IPS-18a (cell line): ENCODE results near the gene TMEM233.

Experiments used
- H3K27ac ChIP-seq: one replicate; pipeline ENCODE4 v1.5.1; 2013; ENCODE audit warnings: low read length
- H3K27me3 ChIP-seq: one replicate; pipeline ENCODE4 v1.6.1; 2013; ENCODE audit warnings: mild to moderate bottlenecking, low read length; ENCODE audit not compliant: control insufficient read depth, insufficient read depth
- H3K36me3 ChIP-seq: one replicate; pipeline ENCODE4 v1.6.1; 2013; ENCODE audit warnings: low read depth, low read length; ENCODE audit not compliant: control insufficient read depth
- H3K4me1 ChIP-seq: one replicate; pipeline ENCODE4 v1.6.1; 2013; ENCODE audit warnings: low read depth, low read length; ENCODE audit not compliant: control insufficient read depth
- H3K4me3 ChIP-seq: one replicate; pipeline ENCODE4 v1.5.1; 2013; ENCODE audit warnings: low read length
- H3K9ac ChIP-seq: one replicate; pipeline ENCODE4 v1.6.1; 2013; ENCODE audit warnings: mild to moderate bottlenecking, low read length, moderate library complexity
- H3K9me3 ChIP-seq: one replicate; pipeline ENCODE4 v1.6.1; 2013; ENCODE audit warnings: low read depth, low read length; ENCODE audit not compliant: control insufficient read depth

TMEM233 gene

DNA sequence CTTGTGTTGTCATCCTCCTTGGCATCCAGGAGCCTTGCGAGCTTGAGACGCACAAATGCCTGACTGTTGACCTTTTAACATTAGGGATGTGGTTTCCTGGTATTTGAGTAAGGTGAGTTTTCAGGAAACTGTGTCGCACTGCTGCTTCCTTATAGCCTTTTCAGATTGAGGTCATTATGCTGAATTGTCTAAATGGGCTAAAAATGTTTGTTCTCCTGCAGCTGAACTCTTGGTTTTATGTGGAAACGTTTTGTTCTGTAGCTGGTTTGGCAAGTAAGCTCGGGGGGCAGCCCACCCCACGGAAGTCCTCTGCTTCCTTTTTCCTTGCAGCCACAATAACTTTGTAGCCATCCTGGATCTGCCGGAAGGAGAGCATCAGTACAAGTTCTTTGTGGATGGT is 80.1 kb downstream of the TMEM233 start:
- no peaks in the 10 kb centered on the region for H3K9me3 ChIP-seq

DNA sequence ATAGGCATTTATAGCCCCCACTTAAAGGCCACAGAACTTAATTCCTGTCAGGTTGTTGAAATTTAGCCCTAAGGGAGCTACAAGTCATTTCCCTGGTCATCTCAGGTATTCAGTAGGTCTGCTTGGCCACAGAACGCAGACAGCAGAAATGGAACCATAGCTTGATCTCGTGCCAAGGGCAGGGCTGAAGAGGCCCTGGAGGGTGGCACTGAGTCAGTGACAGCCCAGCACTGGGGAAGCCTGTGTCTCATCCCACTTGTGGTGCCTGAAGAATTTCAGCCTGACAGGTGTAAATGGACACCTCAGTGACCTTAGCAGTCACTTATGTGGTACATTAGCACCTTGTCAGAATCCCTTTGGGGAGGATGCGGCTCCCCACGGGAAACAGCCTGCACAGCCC is 81.0 kb downstream of the TMEM233 start:
- Histone ChIP-seq H3K27me3 (no peaks in the 10 kb centered on the region), H3K9me3 (no peaks in the 10 kb centered on the region), H3K36me3 (peaks cover 94% of the 10 kb centered on the region), H3K4me1 (peaks cover 6% of the 10 kb centered on the region), H3K4me3 (no peak overlapping the region), H3K27ac (no peak overlapping the region), H3K9ac (no peak overlapping the region)

More for the DNA sequence above, 80.1 kb downstream of the TMEM233 start:
- H3K9ac ChIP-seq: no peak overlapping the region
- peaks cover 85% of the 10 kb centered on the region for H3K36me3 ChIP-seq
- H3K27ac ChIP-seq: no peak overlapping the region
- H3K4me3 ChIP-seq: no peak overlapping the region
- H3K4me1 ChIP-seq: peaks cover 3% of the 10 kb centered on the region
- no peaks in the 10 kb centered on the region for H3K27me3 ChIP-seq

DNA sequence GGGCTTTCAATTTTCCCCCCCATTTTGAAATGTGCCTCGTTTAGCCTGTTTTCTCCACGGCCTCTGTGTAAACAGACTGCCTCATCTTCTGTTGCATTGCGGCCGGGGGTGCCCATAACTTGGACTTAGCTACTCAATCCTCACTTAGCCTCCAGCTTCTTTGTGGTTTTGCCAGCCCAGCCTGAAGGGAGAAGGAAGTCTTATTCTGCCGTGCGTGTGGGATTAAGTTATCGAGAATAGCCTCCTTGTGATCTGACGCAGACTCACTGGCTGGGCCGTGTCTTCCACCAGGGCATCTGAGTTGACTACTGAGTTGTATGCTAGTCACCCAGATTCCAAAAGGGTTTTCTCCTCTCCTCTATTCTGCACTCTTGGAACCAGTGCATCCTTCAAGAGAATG is 82.4 kb downstream of the TMEM233 start:
- Histone ChIP-seq H3K27ac (no peak overlapping the region), H3K27me3 (no peaks in the 10 kb centered on the region), H3K4me3 (no peak overlapping the region), H3K9me3 (no peaks in the 10 kb centered on the region), H3K36me3 (peaks cover 96% of the 10 kb centered on the region), H3K9ac (no peak overlapping the region), H3K4me1 (peaks cover 6% of the 10 kb centered on the region)

DNA sequence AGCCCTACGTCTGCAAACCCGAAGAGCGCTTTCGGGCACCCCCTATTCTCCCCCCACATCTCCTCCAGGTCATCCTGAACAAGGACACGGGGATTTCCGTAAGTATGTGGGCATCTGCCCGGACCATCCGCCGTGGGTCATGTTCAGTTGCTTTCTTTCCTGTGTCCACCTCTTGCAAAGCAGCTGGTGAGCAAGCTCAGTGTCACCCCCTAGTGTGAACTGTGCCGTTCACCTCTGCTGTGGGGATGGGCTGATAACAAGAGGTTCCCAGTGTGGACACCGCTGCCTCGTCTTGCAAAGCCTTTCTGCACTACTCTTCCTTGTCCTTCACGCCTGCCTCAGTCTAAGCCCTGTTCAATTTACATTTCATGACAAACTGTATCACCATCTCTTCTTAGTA is 83.0 kb downstream of the TMEM233 start:
- Histone ChIP-seq H3K4me3 (no peak overlapping the region), H3K9ac (no peak overlapping the region), H3K36me3 (peaks cover 93% of the 10 kb centered on the region), H3K9me3 (no peaks in the 10 kb centered on the region), H3K27me3 (no peaks in the 10 kb centered on the region), H3K4me1 (peaks cover 6% of the 10 kb centered on the region), H3K27ac (no peak overlapping the region)

DNA sequence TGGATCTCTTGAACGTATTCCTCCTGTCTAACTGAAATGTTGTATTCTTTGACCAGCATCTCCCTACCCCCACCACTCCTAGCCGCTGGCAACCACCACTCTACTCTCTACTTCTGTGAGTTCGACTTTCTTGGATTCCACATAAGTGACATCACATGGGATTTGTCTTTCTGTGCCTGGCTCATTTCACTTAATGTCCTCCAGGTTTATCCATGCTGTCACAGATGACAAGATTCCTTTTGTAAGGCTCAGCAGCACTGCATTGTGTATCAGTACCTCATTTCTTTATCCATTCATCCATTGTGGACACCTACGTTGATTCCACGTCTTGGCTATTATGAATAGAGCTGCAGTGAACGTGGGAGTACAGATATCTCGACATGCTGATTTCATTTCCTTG is 84.9 kb downstream of the TMEM233 start:
- no peaks in the 10 kb centered on the region for H3K9me3 ChIP-seq
- H3K27me3 ChIP-seq: no peaks in the 10 kb centered on the region
- peaks cover 74% of the 10 kb centered on the region for H3K36me3 ChIP-seq
- no peak overlapping the region for H3K4me3 ChIP-seq
- no peak overlapping the region for H3K27ac ChIP-seq
- H3K9ac ChIP-seq: no peak overlapping the region
- H3K4me1 ChIP-seq: peaks cover 6% of the 10 kb centered on the region

DNA sequence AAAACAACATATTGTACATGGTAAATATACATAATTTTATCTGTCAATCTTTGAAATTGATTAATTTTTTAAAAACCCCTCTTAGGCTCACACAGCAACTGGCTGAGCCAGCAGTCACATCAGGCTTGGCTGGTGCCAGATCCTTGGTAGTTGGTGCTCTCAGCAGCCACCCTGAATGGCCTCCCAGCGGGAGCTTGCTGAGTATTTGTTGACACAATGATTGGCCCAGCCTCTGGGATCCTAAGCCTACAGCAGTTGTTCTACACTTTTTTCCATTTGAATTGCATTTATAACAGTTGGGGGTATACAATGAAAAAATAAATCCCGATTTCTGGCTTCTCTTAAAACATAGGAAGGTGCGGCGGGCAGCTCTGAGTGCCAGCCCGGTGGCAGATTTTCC is 85.5 kb downstream of the TMEM233 start:
- Histone ChIP-seq H3K27me3 (no peaks in the 10 kb centered on the region), H3K4me1 (peaks cover 6% of the 10 kb centered on the region), H3K9me3 (no peaks in the 10 kb centered on the region), H3K27ac (no peak overlapping the region), H3K9ac (no peak overlapping the region), H3K36me3 (peaks cover 68% of the 10 kb centered on the region), H3K4me3 (no peak overlapping the region)

DNA sequence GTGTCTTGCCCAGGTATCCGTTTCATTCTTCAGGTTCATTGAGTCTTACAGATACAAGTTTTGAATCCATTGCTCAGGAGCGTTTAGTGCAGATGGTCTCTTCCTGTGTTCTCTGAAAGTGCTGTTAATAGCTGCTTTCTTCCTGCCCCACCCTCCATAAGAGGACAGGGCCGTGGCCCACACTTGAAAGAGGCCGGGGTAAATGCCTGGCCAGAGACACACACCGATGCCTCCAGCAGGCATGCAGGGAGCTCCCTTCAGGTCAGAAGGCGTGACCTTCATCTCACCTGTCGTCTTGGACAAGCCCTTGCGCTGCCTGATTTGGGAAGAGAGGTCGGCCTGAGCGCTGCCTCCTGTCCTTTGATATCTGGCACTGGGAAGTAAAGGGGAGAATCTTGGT is 85.9 kb downstream of the TMEM233 start:
- Histone ChIP-seq H3K27me3 (no peaks in the 10 kb centered on the region), H3K27ac (no peak overlapping the region), H3K36me3 (peaks cover 64% of the 10 kb centered on the region), H3K4me1 (peaks cover 6% of the 10 kb centered on the region), H3K4me3 (no peak overlapping the region), H3K9me3 (no peaks in the 10 kb centered on the region), H3K9ac (no peak overlapping the region)

DNA sequence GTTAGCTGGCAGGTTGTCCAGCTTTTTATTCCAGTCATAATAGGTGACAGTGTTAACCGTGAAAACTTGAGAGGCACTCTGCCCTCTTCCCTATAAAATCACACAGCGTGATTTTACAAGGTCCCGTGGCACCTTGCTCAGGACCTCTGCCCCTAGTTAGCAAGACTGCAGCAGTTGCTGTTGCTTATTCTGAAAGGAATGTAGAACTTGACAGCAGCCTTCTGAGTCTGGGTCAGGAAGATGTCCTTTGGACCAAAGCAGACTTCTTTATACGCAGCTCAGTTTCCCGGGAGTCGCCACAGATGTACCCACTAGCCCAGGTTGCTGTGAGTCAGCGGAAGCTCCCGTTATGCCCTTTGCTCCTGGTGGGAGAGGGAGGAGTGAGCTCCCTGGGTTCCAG is 87.5 kb downstream of the TMEM233 start:
- Histone ChIP-seq H3K36me3 (peaks cover 47% of the 10 kb centered on the region), H3K27ac (no peak overlapping the region), H3K9me3 (no peaks in the 10 kb centered on the region)

DNA sequence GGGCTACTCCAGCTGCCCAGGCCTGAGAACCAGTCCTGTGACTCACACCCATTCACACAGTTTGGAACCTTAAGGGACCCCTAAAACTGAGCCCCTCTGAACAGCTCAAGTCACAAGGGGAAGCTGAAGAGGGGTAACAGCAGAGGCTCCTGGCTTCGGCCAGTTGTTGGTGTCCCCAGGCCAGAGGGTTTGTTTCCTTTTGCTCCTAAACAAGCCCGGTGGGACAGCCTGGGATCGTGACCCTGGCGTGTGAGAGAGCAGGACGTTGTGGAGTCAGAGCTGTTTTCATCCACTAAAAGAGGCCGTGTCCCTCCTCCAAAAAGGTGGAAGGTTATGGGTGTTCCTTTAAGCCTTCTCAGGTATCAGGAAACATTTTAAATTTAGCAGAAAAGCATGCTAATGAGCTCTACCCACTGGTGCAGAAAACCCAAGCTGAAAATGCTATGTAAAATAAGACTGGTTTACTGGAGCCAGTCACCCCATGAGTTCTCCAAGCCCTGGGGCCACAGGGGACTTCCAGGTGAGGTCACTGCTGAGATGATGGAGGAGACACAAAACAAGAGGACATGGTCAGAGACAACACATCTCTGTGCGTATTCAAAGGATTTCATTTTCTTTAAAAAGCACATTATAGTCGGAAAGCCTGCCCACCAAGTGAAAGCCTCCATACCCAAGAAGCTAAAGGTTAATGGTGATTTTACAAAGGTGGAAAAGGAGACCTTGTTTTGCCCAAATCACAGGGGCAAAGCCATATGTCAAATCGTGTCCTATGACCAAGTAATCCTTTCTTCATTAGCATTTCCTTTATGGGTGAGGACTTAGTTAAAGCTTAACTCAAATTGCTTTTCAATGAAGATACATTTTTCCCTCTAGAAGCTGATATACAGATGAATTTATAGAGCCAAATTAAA is 88.4 kb downstream of the TMEM233 start:
- Histone ChIP-seq H3K27ac (no peak overlapping the region), H3K27me3 (no peaks in the 10 kb centered on the region), H3K9ac (no peak overlapping the region), H3K4me3 (no peak overlapping the region), H3K4me1 (peaks cover 6% of the 10 kb centered on the region), H3K36me3 (peaks cover 39% of the 10 kb centered on the region), H3K9me3 (no peaks in the 10 kb centered on the region)

More for the DNA sequence above, 87.5 kb downstream of the TMEM233 start:
- no peaks in the 10 kb centered on the region for H3K27me3 ChIP-seq
- H3K9ac ChIP-seq: no peak overlapping the region
- H3K4me1 ChIP-seq: peaks cover 6% of the 10 kb centered on the region
- no peak overlapping the region for H3K4me3 ChIP-seq

DNA sequence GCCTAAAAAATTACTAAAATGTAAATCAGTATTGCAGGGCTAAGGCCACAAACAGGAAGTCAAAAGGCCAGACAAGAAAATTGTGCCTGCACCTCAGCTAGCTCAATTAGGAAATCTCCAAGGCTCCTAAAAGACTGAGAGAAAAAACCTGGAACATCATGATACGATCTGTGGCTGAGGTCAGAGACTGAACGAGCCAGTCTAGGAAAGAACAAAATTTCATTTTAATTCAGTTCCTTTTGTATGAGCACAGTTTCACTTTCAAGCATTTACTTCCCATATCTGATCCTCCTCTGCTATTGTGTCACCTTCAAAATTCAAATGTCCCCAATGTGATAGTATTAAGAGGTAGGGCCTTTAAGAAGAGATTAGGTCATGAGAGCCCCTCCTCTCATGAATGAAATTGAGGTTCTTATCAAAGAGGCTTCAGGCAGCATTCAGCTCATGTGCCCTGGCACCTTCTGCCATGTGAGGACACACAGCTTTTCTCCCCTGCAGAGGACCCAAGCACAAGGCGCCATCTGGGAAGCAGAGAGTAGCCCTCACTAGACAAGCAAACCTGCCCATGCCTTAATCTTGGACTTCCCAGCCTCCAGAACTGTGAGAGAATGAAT is 89.2 kb downstream of the TMEM233 start:
- H3K9me3 ChIP-seq: no peaks in the 10 kb centered on the region
- no peaks in the 10 kb centered on the region for H3K27me3 ChIP-seq
- H3K4me1 ChIP-seq: peaks cover 6% of the 10 kb centered on the region
- no peak overlapping the region for H3K9ac ChIP-seq
- H3K4me3 ChIP-seq: no peak overlapping the region
- no peak overlapping the region for H3K27ac ChIP-seq
- H3K36me3 ChIP-seq: peaks cover 37% of the 10 kb centered on the region

DNA sequence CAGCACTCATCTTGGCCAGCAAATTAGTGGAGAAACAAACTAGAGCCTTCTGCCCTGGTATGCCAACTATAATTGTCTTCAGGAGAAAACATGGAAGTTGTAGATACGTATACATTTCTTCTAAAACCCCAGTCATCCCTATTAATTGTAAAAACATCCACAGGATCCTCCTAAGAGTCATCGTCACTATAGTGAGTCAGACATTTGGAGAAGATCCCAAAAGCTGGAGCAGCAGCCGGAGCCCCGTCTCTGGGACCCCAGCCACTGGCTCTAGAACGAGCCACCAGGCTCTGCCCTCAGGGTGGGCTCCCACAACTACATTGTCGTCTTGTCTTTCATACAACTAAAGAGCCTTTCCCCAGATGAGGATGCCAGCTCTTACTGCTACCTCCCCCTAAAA is 89.8 kb downstream of the TMEM233 start:
- Histone ChIP-seq H3K4me3 (no peak overlapping the region), H3K36me3 (peaks cover 37% of the 10 kb centered on the region), H3K27me3 (no peaks in the 10 kb centered on the region), H3K4me1 (peaks cover 6% of the 10 kb centered on the region), H3K27ac (no peak overlapping the region), H3K9ac (no peak overlapping the region), H3K9me3 (no peaks in the 10 kb centered on the region)

DNA sequence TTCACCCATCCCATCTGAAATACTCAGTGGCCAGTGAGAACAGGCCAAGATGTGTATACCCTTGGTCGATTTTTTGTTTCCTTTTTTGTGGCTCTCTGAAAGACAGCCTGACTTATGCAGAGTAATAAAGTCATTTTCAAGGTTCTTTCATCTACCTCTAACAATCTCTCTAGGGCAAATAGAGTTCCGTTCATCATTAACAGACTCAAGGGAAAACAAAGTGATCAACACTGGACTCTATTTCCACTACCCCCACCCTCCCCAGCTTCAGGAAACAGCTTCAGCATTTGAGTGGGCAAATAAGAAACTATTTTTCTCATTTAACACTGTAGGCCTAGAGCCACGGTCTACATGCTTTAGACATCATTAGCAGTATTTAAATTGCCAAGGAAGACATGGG is 90.2 kb downstream of the TMEM233 start:
- H3K9ac ChIP-seq: no peak overlapping the region
- H3K27me3 ChIP-seq: no peaks in the 10 kb centered on the region
- H3K27ac ChIP-seq: no peak overlapping the region
- H3K36me3 ChIP-seq: peaks cover 34% of the 10 kb centered on the region
- H3K9me3 ChIP-seq: no peaks in the 10 kb centered on the region
- peaks cover 2% of the 10 kb centered on the region for H3K4me1 ChIP-seq
- H3K4me3 ChIP-seq: no peak overlapping the region
